ENCODE measurements around the gene COPS4.

COPS4 gene

DNA sequence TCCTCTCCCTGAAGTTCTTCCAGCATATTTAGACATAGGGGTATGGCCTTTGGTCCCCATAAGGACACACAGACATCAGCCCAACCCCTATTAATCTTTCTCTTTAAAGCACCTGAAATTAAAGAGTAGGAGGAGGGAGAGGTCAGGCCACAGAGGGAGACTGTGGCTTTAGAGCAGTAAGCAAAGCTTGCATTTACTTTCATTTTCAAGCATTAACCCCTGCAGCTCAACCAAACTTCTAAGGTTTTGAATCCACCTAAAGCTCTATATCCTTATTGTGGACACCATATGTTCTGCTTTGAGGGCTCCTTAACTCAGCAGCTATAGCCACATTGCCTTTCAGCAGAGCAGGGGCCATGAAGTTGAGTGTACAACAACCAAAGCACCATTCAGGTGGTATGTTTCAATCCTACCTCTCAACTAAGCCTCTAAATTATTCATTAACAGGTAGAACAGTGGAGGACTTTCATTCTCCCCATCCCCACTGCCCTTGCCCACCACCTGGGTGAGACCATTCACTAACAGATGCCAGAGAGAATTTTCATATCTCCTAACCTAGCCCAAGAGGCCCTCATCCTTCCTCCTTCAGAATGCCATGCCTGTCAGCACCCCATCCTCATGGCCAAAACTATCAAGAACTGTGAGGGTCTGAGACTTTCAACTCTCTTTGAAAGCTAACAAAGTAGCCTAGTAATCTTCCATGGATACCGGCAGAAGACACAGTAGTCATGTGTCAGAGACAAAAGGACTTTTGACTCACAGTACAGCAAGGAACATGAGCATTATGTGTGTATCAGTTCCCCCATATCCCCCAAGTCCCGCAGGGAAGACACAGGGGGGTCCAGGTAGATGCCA, 45.2 kb upstream of the COPS4 start:
- H3K27ac ChIP-seq (ENCODE audit: low read length): no peak overlapping the region
- H3K4me2 ChIP-seq (ENCODE audit: low read depth, low read length): peak overlapping the region; percentile 25; the same call in 1 of the 2 replicates
- H3K4me3 ChIP-seq (ENCODE audit: low read length): no peak overlapping the region
- peaks cover 11% of the 10 kb centered on the region for H3K4me1 ChIP-seq (ENCODE audit: low read length)
- H4K20me1 ChIP-seq (ENCODE audit: insufficient read depth, low read length): peaks cover 10% of the 10 kb centered on the region
- H3F3A ChIP-seq (ENCODE audit: insufficient read depth, low read length): peaks cover 4% of the 10 kb centered on the region
- H2AFZ ChIP-seq (ENCODE audit: low read length): no peak overlapping the region
- DNase-seq: peak; percentile 67
- H3K9me2 ChIP-seq (replicated peaks; ENCODE audit: insufficient read depth, low read length): no peaks in the 10 kb centered on the region
- H3K9me3 ChIP-seq (replicated peaks; ENCODE audit: insufficient read depth, low read length): no peaks in the 10 kb centered on the region
- H3K36me3 ChIP-seq (replicated peaks; ENCODE audit: insufficient read depth, low read length): no peaks in the 10 kb centered on the region
- TF ChIP-seq EZH2 (optimal IDR thresholded peaks at IDR 0.05; ENCODE audit: low read depth, low read length): no peak
- TF ChIP-seq, protein P1, sequence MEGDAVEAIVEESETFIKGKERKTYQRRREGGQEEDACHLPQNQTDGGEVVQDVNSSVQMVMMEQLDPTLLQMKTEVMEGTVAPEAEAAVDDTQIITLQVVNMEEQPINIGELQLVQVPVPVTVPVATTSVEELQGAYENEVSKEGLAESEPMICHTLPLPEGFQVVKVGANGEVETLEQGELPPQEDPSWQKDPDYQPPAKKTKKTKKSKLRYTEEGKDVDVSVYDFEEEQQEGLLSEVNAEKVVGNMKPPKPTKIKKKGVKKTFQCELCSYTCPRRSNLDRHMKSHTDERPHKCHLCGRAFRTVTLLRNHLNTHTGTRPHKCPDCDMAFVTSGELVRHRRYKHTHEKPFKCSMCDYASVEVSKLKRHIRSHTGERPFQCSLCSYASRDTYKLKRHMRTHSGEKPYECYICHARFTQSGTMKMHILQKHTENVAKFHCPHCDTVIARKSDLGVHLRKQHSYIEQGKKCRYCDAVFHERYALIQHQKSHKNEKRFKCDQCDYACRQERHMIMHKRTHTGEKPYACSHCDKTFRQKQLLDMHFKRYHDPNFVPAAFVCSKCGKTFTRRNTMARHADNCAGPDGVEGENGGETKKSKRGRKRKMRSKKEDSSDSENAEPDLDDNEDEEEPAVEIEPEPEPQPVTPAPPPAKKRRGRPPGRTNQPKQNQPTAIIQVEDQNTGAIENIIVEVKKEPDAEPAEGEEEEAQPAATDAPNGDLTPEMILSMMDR (IDR thresholded peaks at IDR 0.05; ENCODE audit: low read length): no peak
- no peak for TF ChIP-seq EZH2phosphoT487 (IDR thresholded peaks at IDR 0.05; ENCODE audit: low read length)
- no peak overlapping the region for H3K9ac ChIP-seq (ENCODE audit: low read length)
- no peaks in the 10 kb centered on the region for H3K27me3 ChIP-seq (replicated peaks; ENCODE audit: insufficient read depth, low read length)
- H3K79me2 ChIP-seq (ENCODE audit: low read length): peaks cover 91% of the 10 kb centered on the region

DNA sequence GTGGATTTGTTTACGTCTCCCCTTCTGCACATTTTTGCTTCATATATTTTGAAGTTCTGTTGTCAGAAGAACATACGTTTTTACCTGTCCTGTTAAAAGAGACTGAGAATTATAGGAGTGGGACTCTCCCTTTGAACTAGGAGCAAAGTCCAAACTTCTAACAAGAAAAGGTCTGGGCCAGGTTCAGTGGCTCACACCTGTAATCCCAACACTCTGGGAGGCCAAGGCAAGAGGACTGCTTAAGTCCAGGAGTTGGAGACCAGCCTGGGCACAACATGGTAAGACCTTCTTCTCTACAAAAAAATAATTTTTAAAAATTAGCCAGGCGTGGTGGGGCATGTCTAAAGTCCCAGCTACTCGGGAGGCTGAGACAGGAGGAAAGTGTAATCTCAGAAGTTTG, 40.1 kb upstream of the COPS4 start:
- Histone ChIP-seq H3K27me3 (replicated peaks; ENCODE audit: insufficient read depth, low read length) (no peaks in the 10 kb centered on the region), H3K4me1 (ENCODE audit: low read length) (0 out of 2 replicates have a peak, but pooled peaks cover 4% of the 10 kb centered on the region), H3K27ac (ENCODE audit: low read length) (no peak overlapping the region), H3K9me2 (replicated peaks; ENCODE audit: insufficient read depth, low read length) (no peaks in the 10 kb centered on the region), H4K20me1 (ENCODE audit: insufficient read depth, low read length) (peaks cover 10% of the 10 kb centered on the region), H3K9ac (ENCODE audit: low read length) (no peak overlapping the region), H3K36me3 (replicated peaks; ENCODE audit: insufficient read depth, low read length) (no peaks in the 10 kb centered on the region), H3F3A (ENCODE audit: insufficient read depth, low read length) (peaks cover 4% of the 10 kb centered on the region), H3K4me2 (ENCODE audit: low read depth, low read length) (no peak overlapping the region), H3K79me2 (ENCODE audit: low read length) (peaks cover 89% of the 10 kb centered on the region), H3K4me3 (ENCODE audit: low read length) (no peak overlapping the region), H3K9me3 (replicated peaks; ENCODE audit: insufficient read depth, low read length) (no peaks in the 10 kb centered on the region), H2AFZ (ENCODE audit: low read length) (no peak overlapping the region)
- no peak for DNase-seq
- TF ChIP-seq EZH2 (optimal IDR thresholded peaks at IDR 0.05; ENCODE audit: low read depth, low read length) (no peak), EZH2phosphoT487 (IDR thresholded peaks at IDR 0.05; ENCODE audit: low read length) (no peak)
- TF ChIP-seq, protein P1 (IDR thresholded peaks at IDR 0.05; ENCODE audit: low read length): no peak

DNA sequence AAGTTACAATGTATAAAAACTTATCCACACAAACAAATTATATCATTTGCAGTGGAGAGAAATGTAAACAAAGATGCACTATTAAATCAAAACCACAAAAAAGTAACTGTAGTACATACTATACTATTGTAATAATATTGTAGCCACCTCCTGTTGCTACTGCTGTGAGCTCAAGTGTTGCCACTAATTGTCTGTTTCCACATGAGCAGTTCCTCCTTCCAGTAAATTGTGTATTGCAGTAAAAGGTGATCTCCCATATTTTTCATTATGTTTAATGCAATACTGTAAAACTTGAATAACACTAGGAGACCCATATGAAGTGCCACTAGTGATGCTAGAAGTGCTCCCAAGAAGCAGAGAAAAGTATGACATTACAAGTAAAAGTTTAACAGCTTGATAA, 36.1 kb upstream of the COPS4 start:
- no peak for DNase-seq
- no peaks in the 10 kb centered on the region for H3K27me3 ChIP-seq (replicated peaks; ENCODE audit: insufficient read depth, low read length)

More for the DNA sequence above, 36.1 kb upstream of the COPS4 start:
- no peak overlapping the region for H3K4me2 ChIP-seq (ENCODE audit: low read depth, low read length)
- H3K27ac ChIP-seq (ENCODE audit: low read length): no peak overlapping the region
- no peaks in the 10 kb centered on the region for H3K4me1 ChIP-seq (ENCODE audit: low read length)
- H4K20me1 ChIP-seq (ENCODE audit: insufficient read depth, low read length): peaks cover 5% of the 10 kb centered on the region; the same call in 1 of the 2 replicates
- no peak overlapping the region for H3K9ac ChIP-seq (ENCODE audit: low read length)
- no peaks in the 10 kb centered on the region for H3K36me3 ChIP-seq (replicated peaks; ENCODE audit: insufficient read depth, low read length)
- no peaks in the 10 kb centered on the region for H3K9me2 ChIP-seq (replicated peaks; ENCODE audit: insufficient read depth, low read length)
- no peaks in the 10 kb centered on the region for H3F3A ChIP-seq (ENCODE audit: insufficient read depth, low read length)
- TF ChIP-seq, protein P1 (IDR thresholded peaks at IDR 0.05; ENCODE audit: low read length): no peak
- TF ChIP-seq EZH2 (optimal IDR thresholded peaks at IDR 0.05; ENCODE audit: low read depth, low read length) (no peak), EZH2phosphoT487 (IDR thresholded peaks at IDR 0.05; ENCODE audit: low read length) (no peak)
- no peaks in the 10 kb centered on the region for H3K9me3 ChIP-seq (replicated peaks; ENCODE audit: insufficient read depth, low read length)
- H3K79me2 ChIP-seq (ENCODE audit: low read length): peaks cover 92% of the 10 kb centered on the region
- H3K4me3 ChIP-seq (ENCODE audit: low read length): no peak overlapping the region
- no peak overlapping the region for H2AFZ ChIP-seq (ENCODE audit: low read length)
